Stimulated activated CD8-positive, alpha-beta memory T cell treated with anti-CD3 and anti-CD28 coated beads, Interleukin-12 subunit alpha, Interleukin-12 subunit beta, amount 100 ng/mL, for 4 hours (primary cell): ENCODE measurements around the gene SRCAP.

Experiments used
- DNase-seq: peaks from one replicate; pipeline ENCODE4 v3.0.0-alpha.2; 2020; ENCODE audit warnings: low read depth

SRCAP gene

DNA sequence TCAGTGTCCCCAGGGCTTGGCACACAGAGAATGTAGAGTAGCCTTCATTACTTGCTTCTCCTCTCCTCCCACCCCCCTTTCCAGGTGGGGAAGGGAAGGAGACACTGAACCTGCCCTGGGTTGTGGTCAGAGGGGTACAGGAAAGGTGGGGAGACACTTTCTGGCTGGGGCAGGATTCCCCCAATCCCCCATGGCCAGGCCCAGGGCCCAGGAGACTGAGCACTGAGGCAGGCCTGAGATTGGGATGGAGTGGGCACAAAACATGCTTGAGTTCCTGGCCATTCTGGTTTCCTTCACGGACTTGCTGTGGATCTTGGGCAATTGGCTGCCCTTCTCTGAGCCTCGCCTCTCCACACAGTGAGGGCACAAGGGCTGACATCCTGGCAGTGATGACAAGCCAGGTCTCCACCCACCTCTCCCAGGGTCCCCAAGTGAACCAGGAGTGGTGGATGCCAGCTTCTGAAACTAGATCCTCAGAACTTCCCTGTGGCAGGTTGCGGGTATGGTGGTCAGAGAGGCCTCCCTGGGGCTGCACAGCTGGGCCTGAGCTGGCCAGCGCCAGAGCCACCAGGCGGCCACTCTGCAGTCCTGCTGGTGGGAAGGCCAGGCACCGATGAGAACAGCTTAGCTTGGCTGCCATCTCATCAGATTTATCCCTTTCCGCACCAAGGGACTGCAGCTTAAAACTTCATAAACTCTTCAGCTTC is 78.8 kb downstream of the SRCAP start:
- no peak for DNase-seq

DNA sequence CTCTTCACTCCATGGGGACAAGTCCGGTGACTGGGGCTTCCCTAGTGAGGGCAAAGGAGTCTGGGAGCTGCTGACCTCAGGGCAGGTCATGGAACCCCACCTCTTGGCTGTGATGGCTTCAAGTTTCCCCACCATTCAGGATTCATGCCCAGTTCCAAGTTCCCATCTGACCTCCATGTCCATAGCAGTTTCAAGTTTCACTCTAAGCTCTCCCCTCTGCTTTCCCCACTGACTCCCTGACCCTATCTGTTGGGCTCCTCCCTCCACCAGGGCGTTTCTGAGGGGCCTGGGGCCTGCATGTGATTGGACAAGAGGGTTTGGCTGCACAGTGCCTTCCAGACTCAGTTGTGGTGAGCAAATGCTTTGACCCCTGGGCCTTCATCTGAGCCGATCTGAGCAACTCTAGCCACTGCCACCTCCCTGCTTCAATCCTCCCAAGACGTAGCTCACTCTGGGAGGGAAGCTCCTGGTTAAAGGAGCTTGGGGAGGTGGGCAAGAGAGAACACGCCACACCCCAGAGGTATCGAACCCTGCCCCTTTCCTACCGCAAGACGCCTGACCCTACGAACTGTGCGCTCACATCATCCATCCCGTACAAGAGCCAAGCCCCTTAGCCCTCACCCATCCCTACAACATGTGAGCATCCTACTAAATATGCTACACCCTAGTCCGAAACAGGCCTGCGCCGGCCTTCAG is 79.7 kb downstream of the SRCAP start:
- no peak for DNase-seq

DNA sequence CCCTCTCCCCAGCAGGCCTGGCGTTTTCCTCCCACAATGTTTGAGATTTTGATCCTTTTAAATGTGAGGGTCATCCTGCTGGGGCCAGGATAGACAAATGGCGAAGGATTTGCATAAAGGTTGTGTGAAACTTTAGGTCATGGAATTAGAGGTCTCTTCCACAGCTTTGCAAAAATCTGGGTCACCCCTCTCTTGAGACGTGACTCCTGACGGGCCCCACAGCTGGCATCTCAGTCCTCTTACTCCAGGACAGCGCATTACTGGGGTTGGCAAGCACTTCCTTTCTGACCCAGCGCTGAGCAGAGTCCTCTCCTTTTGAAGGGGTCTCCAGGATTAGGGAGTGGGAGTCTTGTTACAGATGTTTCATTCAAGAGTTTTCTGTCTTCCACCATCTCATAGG is 80.6 kb downstream of the SRCAP start:
- no peak for DNase-seq

DNA sequence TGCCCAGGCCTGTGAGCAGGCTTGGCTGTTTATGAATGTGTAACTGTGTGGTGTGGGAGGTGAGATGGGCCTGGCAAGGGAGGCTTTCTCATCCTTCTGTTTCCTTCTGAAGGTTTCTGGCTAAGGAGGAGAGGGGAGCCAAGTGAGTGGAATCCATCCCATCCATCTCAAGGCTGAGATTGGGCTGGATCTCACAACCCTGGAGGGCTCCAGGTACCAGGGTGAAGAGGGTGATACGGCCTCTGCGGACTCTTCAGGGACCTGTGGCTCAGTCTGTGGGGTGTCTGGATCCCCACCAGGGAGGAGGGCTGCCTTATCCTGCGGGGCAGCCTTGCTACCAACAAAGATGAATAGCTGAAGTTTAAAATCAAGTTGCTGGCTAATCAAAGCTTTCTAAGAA is 81.0 kb downstream of the SRCAP start:
- DNase-seq, result no peak

DNA sequence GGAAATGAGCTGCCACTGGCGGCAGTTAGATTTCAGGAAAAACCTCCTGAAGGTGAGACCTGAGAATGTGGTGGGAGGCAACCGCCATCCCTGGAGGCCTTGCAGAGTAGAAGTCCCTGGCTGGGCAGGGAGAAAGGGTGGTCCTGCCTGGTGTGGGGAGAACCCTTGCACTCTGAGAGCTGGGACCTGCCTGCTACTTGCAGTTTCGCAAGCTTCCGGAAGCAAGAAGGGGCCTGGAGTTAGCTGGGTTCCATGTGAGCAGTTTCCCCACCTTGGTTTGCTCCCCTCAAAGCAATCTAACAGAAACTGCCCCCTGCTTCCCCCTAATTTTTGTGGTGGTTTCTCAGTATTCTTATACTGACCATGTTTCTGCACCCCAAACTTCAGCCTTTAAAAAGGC is 81.6 kb downstream of the SRCAP start:
- no peak for DNase-seq

DNA sequence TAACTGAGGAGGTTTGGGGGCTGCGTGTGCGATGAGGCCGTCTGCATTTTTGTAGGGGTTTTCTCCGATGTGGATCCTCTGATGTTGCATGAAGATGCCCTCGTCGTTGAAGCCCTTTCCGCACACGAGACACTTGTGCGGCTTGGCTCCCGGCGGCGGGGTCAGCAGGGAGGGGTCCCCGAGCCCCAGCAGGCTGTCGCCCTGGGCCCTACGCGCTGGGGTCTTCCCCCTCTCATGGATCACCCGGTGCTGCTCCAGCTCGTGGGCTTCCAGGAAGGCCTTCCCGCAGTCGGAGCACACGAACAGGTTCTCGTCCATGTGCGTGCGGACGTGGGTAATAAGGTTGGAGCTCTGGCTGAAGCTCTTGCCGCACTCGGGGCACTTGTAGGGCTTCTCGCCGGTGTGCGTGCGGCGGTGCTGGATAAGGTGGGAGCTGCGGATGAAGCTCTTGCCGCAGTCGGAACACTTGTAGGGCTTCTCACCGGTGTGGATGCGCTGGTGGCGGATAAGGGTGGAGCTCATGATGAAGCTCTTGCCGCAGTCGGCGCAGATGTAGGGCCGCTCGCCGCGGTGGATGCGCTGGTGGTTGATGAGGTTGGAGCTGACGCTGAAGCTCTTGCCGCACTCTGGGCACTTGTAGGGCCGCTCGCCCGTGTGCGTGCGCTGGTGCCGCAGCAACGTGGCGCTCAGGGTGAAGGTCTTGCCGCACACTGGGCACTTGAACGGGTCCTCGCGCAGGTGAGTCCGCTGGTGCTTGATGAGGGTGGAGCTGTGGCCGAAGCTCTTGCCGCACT is 83.7 kb downstream of the SRCAP start:
- DNase-seq, result no peak

DNA sequence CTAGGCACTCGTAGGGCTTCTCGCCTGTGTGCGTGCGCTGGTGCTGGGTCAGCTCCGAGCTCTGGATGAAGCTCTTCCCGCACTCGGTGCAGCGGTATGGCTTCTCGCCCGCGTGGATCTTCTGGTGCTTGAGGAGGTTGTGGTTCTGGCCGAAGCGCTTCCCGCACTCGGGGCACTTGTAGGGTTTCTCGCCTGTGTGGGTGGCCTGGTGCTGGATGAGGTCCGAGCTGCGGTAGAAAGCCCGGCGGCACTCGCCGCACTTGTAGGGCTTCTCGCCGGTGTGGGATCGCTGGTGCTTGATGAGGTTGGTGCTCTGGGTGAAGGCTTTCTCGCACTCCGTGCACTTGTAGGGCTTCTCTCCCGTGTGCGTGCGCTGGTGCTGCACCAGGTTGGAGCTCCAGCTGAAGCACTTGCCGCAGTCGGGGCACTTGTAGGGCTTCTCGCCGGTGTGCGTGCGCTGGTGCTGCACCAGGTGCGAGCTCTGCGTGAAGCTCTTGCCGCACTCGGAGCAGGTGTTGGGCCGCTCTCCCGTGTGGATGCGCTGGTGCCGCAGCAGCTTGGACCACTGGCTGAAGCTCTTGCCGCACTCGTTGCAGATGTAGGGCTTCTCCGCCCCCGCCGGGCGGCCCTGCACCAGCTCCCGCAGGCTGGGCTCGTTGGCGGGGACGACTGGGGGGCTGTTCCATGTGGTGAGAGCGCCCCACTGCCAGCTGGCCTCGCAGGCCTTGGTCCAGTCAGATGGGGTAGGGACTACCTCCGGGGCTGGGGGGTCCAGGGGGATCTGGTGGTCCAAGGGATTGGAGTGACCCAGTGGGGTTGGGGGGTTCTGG is 84.5 kb downstream of the SRCAP start:
- no peak for DNase-seq

DNA sequence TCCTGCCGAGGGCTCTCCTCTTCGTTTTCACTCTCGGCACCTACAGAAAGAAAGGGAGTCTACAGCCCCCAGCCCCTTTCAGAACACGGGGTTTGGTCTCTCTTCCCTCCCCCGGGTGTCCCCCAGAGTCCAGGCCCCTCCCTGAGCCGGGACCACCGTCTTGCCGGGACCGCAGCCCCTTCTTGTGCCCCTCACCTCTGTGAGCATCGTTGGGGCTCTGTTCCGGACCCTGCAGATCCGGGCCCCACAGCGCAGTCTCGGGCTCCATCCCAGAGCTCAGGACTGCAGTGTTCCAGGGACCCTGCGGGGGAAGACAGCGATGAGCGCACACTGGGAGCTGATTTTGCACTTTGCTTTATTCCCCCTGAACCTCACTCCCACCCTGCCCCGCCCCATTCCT is 85.2 kb downstream of the SRCAP start:
- DNase-seq, result no peak

DNA sequence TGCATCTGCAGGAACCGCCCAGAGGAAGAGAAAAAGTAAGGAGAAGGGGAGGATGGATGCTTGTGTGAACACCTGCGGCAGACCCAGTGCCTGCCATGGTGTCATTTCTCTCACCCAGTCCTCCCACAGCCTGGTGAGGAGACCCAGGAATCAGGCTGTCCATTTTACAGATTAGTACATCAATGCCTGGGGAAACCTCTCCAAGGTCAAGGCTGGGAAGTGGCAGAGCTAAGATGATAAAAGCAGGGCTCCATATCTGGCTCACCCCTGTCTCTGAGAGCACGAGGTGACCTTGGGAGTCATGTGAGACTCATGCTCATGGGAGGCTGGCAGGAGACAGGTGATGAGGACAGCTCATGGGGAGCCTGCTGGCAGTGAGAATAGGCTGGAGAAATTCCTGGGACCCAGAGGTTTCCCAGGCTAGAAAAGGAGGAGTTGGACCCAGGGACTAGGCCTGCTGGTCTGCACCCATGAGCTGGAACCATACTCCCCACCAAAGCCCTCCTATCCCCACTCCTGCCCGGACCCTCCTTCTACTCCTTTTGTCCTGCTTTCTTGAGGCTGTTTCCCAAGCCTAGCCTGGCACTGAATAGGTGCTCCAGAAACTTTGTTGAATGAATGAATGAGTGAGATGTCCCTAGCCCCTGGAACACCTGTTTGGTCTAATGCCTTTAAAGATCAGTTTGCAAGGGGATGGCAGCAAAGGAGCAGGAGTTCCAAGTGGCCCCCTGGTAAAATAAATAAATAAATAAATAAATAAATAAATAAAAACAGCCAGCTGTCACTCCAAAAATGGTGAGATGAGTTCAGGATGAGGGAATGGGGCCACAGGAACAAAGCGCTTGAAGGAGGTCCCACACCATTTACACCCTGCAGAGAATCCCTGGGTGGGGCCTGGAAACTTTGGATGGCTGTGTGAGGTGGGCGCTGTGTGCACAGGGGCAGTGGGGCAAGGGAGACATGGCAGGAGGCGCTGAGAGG is 86.4 kb downstream of the SRCAP start:
- no peak for DNase-seq

DNA sequence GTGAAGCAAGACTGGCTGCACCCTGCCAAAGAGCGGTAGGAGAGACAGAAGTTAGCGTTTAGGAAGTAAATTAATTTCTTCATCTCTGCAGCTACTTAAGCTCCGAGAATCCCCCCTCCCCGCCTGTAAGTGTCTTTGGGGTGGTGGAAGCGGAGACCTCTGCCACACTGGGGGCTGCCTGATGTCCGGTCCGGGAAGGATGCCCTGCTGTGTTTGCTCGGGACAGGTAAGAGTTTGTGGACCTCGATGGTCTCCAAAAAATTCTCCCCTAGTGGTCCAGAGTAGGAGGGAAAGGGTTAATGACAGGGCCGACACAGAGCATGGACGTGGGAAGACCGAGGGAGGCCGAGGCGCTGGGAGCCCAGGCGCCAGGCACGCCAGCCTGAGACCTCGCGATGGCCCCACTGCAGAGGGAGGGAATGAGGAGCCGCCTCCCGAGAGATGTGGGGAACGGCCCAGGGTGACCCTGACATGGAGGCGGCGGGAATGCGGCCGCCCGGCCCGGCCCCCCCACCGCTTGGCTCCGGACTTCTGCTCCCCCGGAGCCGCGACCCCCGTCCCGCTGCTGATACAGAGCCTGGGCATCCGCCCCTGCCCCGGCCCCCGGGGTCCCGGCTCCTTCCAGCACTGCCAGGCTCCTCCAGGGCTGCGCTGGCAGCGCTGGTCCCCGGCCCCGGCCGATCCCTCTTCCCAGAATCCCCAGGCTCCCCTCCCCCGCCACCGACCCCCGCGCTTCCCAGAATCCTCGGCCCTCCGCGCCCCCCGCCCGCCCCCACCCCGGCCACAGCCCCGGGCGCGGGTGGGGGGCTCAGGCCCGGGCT is 87.4 kb downstream of the SRCAP start:
- DNase-seq, result no peak

DNA sequence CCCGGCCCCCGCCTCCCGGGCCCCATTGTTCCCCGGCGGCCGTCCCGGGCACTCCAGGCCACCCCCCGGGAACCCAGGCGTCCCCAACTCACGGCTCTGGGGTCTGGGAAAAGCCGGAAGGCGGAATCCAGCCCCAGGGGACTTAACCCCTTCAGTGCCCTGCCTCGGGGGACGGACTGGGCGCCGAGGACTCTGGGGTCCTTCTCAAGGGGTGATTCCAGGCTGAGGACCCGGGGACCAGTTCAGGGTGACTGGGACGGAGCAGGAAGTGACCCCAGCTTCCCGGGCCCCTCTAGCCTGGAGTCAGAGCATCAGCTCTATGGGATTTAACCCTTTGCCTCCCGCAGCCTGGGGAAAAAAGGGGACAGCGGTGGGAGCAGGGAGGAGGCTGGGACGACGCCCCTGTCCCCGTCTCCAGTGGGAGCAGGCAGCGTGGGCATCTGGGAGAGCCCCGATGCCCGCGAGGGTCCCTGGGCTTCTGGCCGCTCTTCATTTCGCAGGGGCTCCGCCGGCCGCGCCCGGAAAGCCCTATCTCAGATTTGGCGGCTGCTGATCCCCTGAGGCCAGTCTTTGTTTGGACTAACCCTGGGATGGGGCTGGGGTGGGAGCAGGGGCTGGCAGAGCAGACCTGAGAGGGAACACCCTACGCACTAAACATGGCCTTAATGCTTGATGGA is 88.1 kb downstream of the SRCAP start, which contains the start of gene ZNF629:
Gene ZNF629, minus strand, starts transcription at position 270 of the 677 bp plus-strand sequence. CDS start 2,723 bp downstream, outside the sequence.
- DNase-seq, result no peak

DNA sequence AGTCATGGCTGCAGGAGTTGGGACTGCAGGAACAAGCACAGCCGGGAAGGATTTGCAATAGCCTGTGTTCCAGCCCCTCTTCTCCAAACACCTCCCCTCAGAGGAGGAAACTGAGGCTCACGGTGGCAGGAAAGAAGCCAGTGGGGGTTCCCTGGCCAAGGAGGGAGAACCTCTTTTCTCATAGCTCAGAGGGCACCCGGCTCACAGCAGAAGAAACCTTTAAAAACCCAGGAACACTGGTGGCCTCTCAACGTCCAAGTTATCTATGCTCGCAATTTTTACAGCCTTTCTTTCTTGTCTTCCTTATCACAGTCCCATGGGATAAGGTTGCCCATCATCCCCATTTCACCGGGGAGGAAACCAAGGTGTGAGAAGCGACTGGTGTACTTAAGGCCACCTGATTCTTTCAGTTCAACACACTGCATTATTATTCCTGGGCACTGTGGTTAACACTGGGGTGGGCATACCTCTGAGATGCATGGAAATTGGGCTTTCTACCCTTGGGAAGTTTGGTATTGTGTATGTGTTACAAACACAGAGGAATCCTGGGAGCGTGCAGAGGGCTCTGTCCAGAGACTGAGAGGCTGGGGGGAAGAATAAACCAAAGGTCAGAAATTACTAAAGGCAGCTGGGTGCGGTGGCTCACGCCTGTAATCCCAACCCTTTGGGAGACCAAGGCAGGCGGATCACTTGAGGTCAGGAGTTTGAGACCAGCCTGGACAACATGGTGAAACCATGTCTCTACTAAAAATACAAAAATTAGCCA is 88.8 kb downstream of the SRCAP start:
- no peak for DNase-seq
